ENCODE measurements around the gene EPS15.
"Not testable (repeated sequence)": the region's sequence is repeated elsewhere in the genome, so short reads cannot be mapped to it uniquely, and the experiment has no call there.

The EPS15 gene

GRCh38 chr1:51512606-51513005, 6.5 kb downstream of the EPS15 start:
- DNase-seq, result no peak

- no peak for DNase-seq
Measured at GRCh38 chr1:51512120-51512519, 6.9 kb downstream of the EPS15 start.

GRCh38 chr1:51509773-51510172, 9.3 kb downstream of the EPS15 start:
- no peak for DNase-seq

- no peak for DNase-seq
Measured at GRCh38 chr1:51506537-51506936, 12.5 kb downstream of the EPS15 start.

- DNase-seq, result no peak
Measured at GRCh38 chr1:51504806-51505525, 14.1 kb downstream of the EPS15 start.

GRCh38 chr1:51501218-51501630, 17.8 kb downstream of the EPS15 start:
- not testable (repeated sequence) for DNase-seq

- no peak for DNase-seq
Measured at GRCh38 chr1:51499694-51500093, 19.4 kb downstream of the EPS15 start.

GRCh38 chr1:51498924-51499323, 20.1 kb downstream of the EPS15 start:
- no peak for DNase-seq

GRCh38 chr1:51497340-51497739, 21.7 kb downstream of the EPS15 start:
- DNase-seq, result no peak

- no peak for DNase-seq
Measured at GRCh38 chr1:51494138-51494830, 24.8 kb downstream of the EPS15 start.

GRCh38 chr1:51491166-51491981, 27.7 kb downstream of the EPS15 start:
- DNase-seq, result no peak

GRCh38 chr1:51489472-51489871, 29.6 kb downstream of the EPS15 start:
- no peak for DNase-seq

- DNase-seq, result no peak
Measured at GRCh38 chr1:51488372-51489050, 30.6 kb downstream of the EPS15 start.

GRCh38 chr1:51487628-51488027, 31.4 kb downstream of the EPS15 start:
- DNase-seq, result no peak

GRCh38 chr1:51484591-51484990, 34.5 kb downstream of the EPS15 start:
- DNase-seq, result no peak

GRCh38 chr1:51482881-51483280, 36.2 kb downstream of the EPS15 start:
- no peak for DNase-seq

GRCh38 chr1:51474832-51475620, 44.0 kb downstream of the EPS15 start:
- not testable (repeated sequence) for DNase-seq

- DNase-seq, result no peak
Measured at GRCh38 chr1:51473331-51474115, 45.5 kb downstream of the EPS15 start.

- DNase-seq, result no peak
Measured at GRCh38 chr1:51472359-51472758, 46.7 kb downstream of the EPS15 start.

GRCh38 chr1:51469518-51469917, 49.5 kb downstream of the EPS15 start:
- no peak for DNase-seq

- DNase-seq, result no peak
Measured at GRCh38 chr1:51464828-51465227, 54.2 kb downstream of the EPS15 start.

Measured in KG1 (cell line).